Activated CD4-positive, alpha-beta T cell treated with anti-CD3 and anti-CD28 coated beads, Interleukin-2, amount 10 ng/mL, durations not matched to agents 24 days and 14 days (primary cell): ENCODE measurements around the gene INPP4B. TPM values are rescaled to one million over a fixed set of nuclear protein-coding genes. Genes with fewer than 3 reads are reported as not detected.
"Not testable (repeated sequence)": the region's sequence is repeated elsewhere in the genome, so short reads cannot be mapped to it uniquely, and the experiment has no call there.

Experiments
- DNase-seq: peaks from one replicate; pipeline ENCODE4 v3.0.0; 2022
- H3K27ac Mint-ChIP-seq: one replicate; pipeline ENCODE4 v1.8.0; 2022; ENCODE audit warnings: mild to moderate bottlenecking, mixed read lengths
- H3K27me3 Mint-ChIP-seq: one replicate; pipeline ENCODE4 v1.8.0; 2022; ENCODE audit warnings: mixed read lengths
- H3K36me3 Mint-ChIP-seq: one replicate; pipeline ENCODE4 v1.8.0; 2022; ENCODE audit warnings: low read depth, mild to moderate bottlenecking, mixed read lengths
- H3K4me1 Mint-ChIP-seq: one replicate; pipeline ENCODE4 v1.8.0; 2021; ENCODE audit warnings: mixed read lengths
- H3K4me3 Mint-ChIP-seq: one replicate; pipeline ENCODE4 v1.8.0; 2022; ENCODE audit warnings: mild to moderate bottlenecking, moderate library complexity, mixed read lengths
- H3K9me3 Mint-ChIP-seq: one replicate; pipeline ENCODE4 v1.8.0; 2021; ENCODE audit warnings: mixed read lengths
- intact Hi-C: fragments of 100-400 bp; cut with micrococcal nuclease; formaldehyde crosslinking; loops from one replicate; pipeline ENCODE4 v1.15.1; 2023
- total RNA-seq: library from RNA; stranded (reverse); gene quantifications from 2 replicates; pipeline ENCODE4 v1.2.3, GENCODE V29; 2022

Gene INPP4B
- total RNA-seq, 1 donor from 2014 or later = 42.5 TPM

DNA sequence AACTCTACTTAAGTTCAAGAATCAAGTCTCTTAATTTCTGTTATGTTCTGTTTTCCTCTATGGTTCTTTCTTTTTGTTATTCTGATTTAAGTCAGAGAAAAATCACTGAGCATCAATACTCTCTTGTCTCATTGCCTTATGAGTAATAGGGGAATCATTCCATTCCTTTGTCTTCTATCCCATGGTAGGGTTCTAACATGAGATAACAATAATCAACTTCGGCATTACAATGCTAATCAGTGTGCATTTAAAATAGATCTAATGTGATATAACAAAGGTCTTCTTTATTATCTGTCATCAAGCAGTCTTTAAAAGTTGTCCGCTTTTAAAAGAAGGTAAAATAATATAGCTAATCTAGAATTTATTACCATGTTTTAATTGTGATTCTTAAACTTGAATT, 762.8 kb downstream of the INPP4B start:
- H3K9me3 Mint-ChIP-seq = peaks cover 3% of the 10 kb centered on the region
- intact Hi-C loops = no loop called here

GRCh38 chr4:142081025-142081424, 765.1 kb downstream of the INPP4B start:
- Mint-ChIP-seq H3K4me3 (no peak overlapping the region), H3K27ac (no peak overlapping the region), H3K27me3 (no peaks in the 10 kb centered on the region), H3K36me3 (peaks cover 15% of the 10 kb centered on the region), H3K9me3 (no peaks in the 10 kb centered on the region), H3K4me1 (no peaks in the 10 kb centered on the region)
- intact Hi-C loops = no loop called here
- no peak for DNase-seq

More for the DNA sequence above, 762.8 kb downstream of the INPP4B start:
- DNase-seq = no peak
- no peak overlapping the region for H3K4me3 Mint-ChIP-seq
- H3K27ac Mint-ChIP-seq = no peak overlapping the region
- H3K36me3 Mint-ChIP-seq = peaks cover 17% of the 10 kb centered on the region
- no peaks in the 10 kb centered on the region for H3K27me3 Mint-ChIP-seq
- H3K4me1 Mint-ChIP-seq = no peaks in the 10 kb centered on the region

GRCh38 chr4:142079959-142080358, 766.1 kb downstream of the INPP4B start:
- Mint-ChIP-seq H3K9me3 (no peaks in the 10 kb centered on the region), H3K27ac (no peak overlapping the region), H3K36me3 (peaks cover 10% of the 10 kb centered on the region), H3K4me3 (no peak overlapping the region), H3K27me3 (no peaks in the 10 kb centered on the region), H3K4me1 (no peaks in the 10 kb centered on the region)
- DNase-seq = no peak
- intact Hi-C loops = no loop called here

DNA sequence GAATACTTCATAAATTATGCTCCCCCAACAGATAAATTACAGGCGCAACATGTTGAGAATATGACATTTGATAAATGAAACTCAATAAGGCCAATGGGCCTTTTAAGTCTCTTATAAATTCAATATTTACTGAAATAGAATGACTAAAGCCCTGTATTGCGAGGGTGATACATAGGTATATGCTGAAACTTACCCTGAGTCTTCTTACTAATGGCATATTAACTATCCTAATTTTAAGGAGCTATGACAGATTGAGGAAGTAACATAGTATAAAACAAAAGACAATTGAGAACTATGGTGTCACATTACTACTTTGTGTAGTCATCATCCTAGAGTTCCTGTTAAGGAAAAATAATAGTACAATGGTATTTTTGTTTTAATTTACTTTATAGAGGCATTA, 769.1 kb downstream of the INPP4B start:
- no peaks in the 10 kb centered on the region for H3K27me3 Mint-ChIP-seq
- H3K4me3 Mint-ChIP-seq = no peak overlapping the region
- no peaks in the 10 kb centered on the region for H3K4me1 Mint-ChIP-seq
- H3K36me3 Mint-ChIP-seq = peaks cover 15% of the 10 kb centered on the region
- no peaks in the 10 kb centered on the region for H3K9me3 Mint-ChIP-seq
- no peak overlapping the region for H3K27ac Mint-ChIP-seq
- DNase-seq = no peak
- intact Hi-C loops = no loop called here

GRCh38 chr4:142068304-142068703, 777.8 kb downstream of the INPP4B start:
- H3K4me1 Mint-ChIP-seq, H3K27ac Mint-ChIP-seq, H3K4me3 Mint-ChIP-seq, DNase-seq, intact Hi-C loops, H3K27me3 Mint-ChIP-seq: not testable (repeated sequence)
- Mint-ChIP-seq H3K36me3 (peaks cover 39% of the 10 kb centered on the region), H3K9me3 (peaks cover 10% of the 10 kb centered on the region)

DNA sequence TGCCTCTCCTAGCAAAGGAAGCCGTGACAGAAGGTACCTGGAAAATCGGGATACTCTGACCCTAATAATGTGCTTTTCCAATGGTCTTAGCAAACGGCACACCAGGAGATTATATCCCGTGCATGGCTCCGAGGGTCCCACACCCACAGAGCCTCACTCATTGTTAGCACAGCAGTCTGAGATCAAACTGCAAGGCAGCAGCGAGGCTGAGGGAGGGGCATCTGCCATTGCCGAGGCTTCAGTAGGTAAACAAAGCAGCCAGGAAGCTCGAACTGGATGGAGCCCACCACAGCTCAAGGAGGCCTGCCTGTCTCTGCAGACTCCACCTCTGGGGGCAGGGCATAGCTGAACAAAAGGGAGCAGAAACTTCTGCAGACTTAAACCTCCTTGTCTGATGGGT, 779.5 kb downstream of the INPP4B start:
- H3K27me3 Mint-ChIP-seq, H3K27ac Mint-ChIP-seq, intact Hi-C loops, H3K4me1 Mint-ChIP-seq, DNase-seq, H3K4me3 Mint-ChIP-seq: not testable (repeated sequence)
- peaks cover 13% of the 10 kb centered on the region for H3K9me3 Mint-ChIP-seq
- H3K36me3 Mint-ChIP-seq = peaks cover 42% of the 10 kb centered on the region

DNA sequence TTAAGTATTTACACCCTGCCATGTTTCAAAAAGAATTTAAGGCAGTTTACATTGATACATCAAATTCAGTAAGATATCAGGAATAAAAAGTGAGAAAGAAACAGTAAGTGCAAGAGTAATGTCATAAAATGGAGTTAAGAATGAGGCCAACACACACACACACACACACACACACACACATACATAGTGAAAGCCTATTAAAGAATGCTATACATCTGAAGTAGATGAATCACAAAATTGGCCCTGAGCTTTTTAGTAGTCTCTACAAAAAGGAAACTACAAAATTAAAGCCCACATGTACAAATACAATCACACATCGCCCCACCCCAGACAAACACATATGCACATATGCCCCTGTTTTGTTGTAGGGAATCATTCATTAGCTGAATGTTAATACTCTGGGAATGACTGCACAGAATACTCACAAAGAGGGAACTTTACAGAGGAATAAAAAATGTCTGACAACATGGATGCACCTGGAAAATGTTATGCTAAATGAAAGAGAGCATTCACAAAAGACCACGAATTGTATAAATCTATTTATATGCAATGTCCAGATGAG, 780.9 kb downstream of the INPP4B start:
- Mint-ChIP-seq H3K36me3 (peaks cover 35% of the 10 kb centered on the region), H3K4me3 (no peak overlapping the region), H3K9me3 (peaks cover 9% of the 10 kb centered on the region)

DNA sequence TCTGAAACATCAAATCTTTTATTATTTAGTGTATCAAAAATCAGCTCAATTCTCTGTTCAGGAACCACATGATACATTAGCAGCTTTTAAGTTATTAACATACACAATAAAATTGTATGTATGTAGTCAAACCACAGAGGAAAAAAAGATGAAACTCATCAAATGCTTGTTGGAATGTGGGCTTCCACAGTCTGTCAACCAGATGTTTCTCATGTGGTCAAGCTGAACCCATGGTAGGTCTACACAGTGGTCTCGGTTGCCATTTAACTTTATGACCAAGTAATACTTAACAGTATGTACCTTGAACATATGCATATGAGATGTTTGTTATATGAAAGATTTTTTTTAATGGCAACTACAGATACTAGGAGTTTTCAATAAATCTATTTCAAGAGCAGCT, 781.9 kb downstream of the INPP4B start:
- Mint-ChIP-seq H3K27ac (no peak overlapping the region), H3K4me1 (peaks cover 2% of the 10 kb centered on the region), H3K27me3 (no peaks in the 10 kb centered on the region), H3K9me3 (peaks cover 8% of the 10 kb centered on the region), H3K4me3 (no peak overlapping the region), H3K36me3 (peaks cover 27% of the 10 kb centered on the region)
- DNase-seq = no peak
- intact Hi-C loops = no loop called here

More for the DNA sequence above, 780.9 kb downstream of the INPP4B start:
- H3K27ac Mint-ChIP-seq = no peak overlapping the region
- intact Hi-C loops = no loop called here
- peaks cover 2% of the 10 kb centered on the region for H3K4me1 Mint-ChIP-seq
- DNase-seq = no peak
- no peaks in the 10 kb centered on the region for H3K27me3 Mint-ChIP-seq

GRCh38 chr4:142045996-142046395, 800.1 kb downstream of the INPP4B start:
- H3K27ac Mint-ChIP-seq = no peak overlapping the region
- no peak overlapping the region for H3K4me3 Mint-ChIP-seq
- peaks cover 4% of the 10 kb centered on the region for H3K36me3 Mint-ChIP-seq

GRCh38 chr4:142044271-142044670, 801.8 kb downstream of the INPP4B start:
- H3K27ac Mint-ChIP-seq = no peak overlapping the region
- H3K36me3 Mint-ChIP-seq = peaks cover 4% of the 10 kb centered on the region
- no peak for DNase-seq
- H3K4me3 Mint-ChIP-seq = no peak overlapping the region
- intact Hi-C loops = no loop called here
- peaks cover 9% of the 10 kb centered on the region for H3K4me1 Mint-ChIP-seq
- H3K27me3 Mint-ChIP-seq = no peaks in the 10 kb centered on the region
- H3K9me3 Mint-ChIP-seq = no peaks in the 10 kb centered on the region

More at GRCh38 chr4:142045996-142046395, 800.1 kb downstream of the INPP4B start:
- DNase-seq = no peak
- intact Hi-C loops = no loop called here
- Mint-ChIP-seq H3K9me3 (no peaks in the 10 kb centered on the region), H3K27me3 (no peaks in the 10 kb centered on the region), H3K4me1 (peaks cover 4% of the 10 kb centered on the region)

DNA sequence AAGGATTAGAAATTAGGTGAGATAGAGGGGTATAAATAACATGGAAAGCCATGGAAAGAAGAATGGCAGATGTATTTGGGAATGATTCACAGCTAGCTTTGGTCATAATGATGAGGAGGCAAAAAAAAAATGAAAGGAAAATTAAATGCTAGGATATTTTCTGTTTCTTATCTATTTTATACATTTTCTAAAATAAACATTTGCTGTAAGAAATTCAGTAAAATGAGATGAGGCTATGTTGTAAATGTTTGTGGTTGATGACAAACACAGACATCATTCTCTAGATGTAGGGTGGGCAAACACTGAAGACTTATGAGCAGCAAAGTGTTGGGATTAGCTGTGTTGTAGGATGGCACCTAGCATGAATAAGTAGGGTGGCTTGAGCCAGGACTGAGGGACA, 802.6 kb downstream of the INPP4B start:
- Mint-ChIP-seq H3K36me3 (peaks cover 4% of the 10 kb centered on the region), H3K4me1 (peaks cover 12% of the 10 kb centered on the region), H3K9me3 (no peaks in the 10 kb centered on the region), H3K27ac (no peak overlapping the region), H3K27me3 (no peaks in the 10 kb centered on the region), H3K4me3 (no peak overlapping the region)
- DNase-seq = no peak
- intact Hi-C loops = no loop called here

- H3K36me3 Mint-ChIP-seq = peaks cover 7% of the 10 kb centered on the region
- H3K4me3 Mint-ChIP-seq = no peak overlapping the region
- H3K27me3 Mint-ChIP-seq = no peaks in the 10 kb centered on the region
- intact Hi-C loops = no loop called here
- no peaks in the 10 kb centered on the region for H3K9me3 Mint-ChIP-seq
- peaks cover 14% of the 10 kb centered on the region for H3K4me1 Mint-ChIP-seq
- no peak overlapping the region for H3K27ac Mint-ChIP-seq
- no peak for DNase-seq
Measured at GRCh38 chr4:142041788-142042187, 804.3 kb downstream of the INPP4B start.

DNA sequence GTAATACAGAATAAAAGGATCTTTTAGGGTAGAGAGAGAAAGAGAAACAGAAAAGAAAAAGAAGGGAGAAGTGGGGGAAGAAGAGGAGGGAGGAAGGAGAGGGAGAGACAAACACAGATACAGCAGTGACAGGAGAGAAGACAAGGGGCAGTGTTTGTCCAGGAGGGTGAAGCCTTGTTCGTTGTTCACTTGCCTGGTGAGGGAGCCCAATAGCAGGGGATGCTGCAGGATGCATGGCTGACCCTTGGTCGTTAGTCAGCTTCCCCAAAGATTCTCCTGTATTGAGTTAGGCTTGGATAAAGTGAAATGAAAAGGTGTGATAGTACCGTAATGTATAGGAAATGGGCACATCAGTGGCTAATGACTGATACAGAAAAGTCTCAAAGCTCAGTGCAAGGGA, 806.1 kb downstream of the INPP4B start:
- H3K4me1 Mint-ChIP-seq = peaks cover 14% of the 10 kb centered on the region
- no peaks in the 10 kb centered on the region for H3K9me3 Mint-ChIP-seq
- no peak overlapping the region for H3K27ac Mint-ChIP-seq
- no peaks in the 10 kb centered on the region for H3K27me3 Mint-ChIP-seq
- no peak overlapping the region for H3K4me3 Mint-ChIP-seq
- DNase-seq = no peak
- intact Hi-C loops = no loop called here
- H3K36me3 Mint-ChIP-seq = peaks cover 7% of the 10 kb centered on the region

- Mint-ChIP-seq H3K4me3 (no peak overlapping the region), H3K36me3 (peaks cover 5% of the 10 kb centered on the region), H3K9me3 (no peaks in the 10 kb centered on the region), H3K27me3 (no peaks in the 10 kb centered on the region), H3K4me1 (peaks cover 13% of the 10 kb centered on the region), H3K27ac (no peak overlapping the region)
- no peak for DNase-seq
- intact Hi-C loops = no loop called here
Measured at GRCh38 chr4:142036795-142037583, 809.1 kb downstream of the INPP4B start.
